Measurements from ENCODE around the gene CPD. TPM values are rescaled to one million over a fixed set of nuclear protein-coding genes. Genes with fewer than 3 reads are reported as not detected.

Gene CPD
- total RNA-seq, 1 donor from 2014 or later: 164 TPM

- no peak for DNase-seq (ENCODE audit: low read depth in 2 of 2)
These were observed 26.4 kb upstream of the CPD start for GRCh38 chr17:30352240-30352814.

- DNase-seq (ENCODE audit: low read depth in 2 of 2): no peak
These were observed 24.0 kb upstream of the CPD start for GRCh38 chr17:30354701-30355100.

GRCh38 chr17:30357476-30357875 lies 21.3 kb upstream of the CPD start:
- DNase-seq (ENCODE audit: low read depth in 2 of 2): no peak

GRCh38 chr17:30358055-30358760 lies 20.5 kb upstream of the CPD start:
- DNase-seq (ENCODE audit: low read depth in 2 of 2): no peak

- no peak for DNase-seq (ENCODE audit: low read depth in 2 of 2)
These were observed 18.5 kb upstream of the CPD start for GRCh38 chr17:30360086-30360808.

- no peak for DNase-seq (ENCODE audit: low read depth in 2 of 2)
These were observed 16.9 kb upstream of the CPD start for GRCh38 chr17:30361766-30362279.

GRCh38 chr17:30363715-30364202 lies 15.0 kb upstream of the CPD start:
- no peak for DNase-seq (ENCODE audit: low read depth in 2 of 2)

- no peak for DNase-seq (ENCODE audit: low read depth in 2 of 2)
These were observed 12.2 kb upstream of the CPD start for GRCh38 chr17:30366536-30366935.

- DNase-seq (ENCODE audit: low read depth in 2 of 2): no peak
These were observed 9.6 kb upstream of the CPD start for GRCh38 chr17:30368912-30369720.

GRCh38 chr17:30369995-30370394 lies 8.7 kb upstream of the CPD start:
- no peak for DNase-seq (ENCODE audit: low read depth in 2 of 2)

- DNase-seq (ENCODE audit: low read depth in 2 of 2): no peak
These were observed 6.0 kb upstream of the CPD start for GRCh38 chr17:30372755-30373154.

- no peak for DNase-seq (ENCODE audit: low read depth in 2 of 2)
These were observed 3.1 kb upstream of the CPD start for GRCh38 chr17:30375661-30376060.

- no peak for DNase-seq (ENCODE audit: low read depth in 2 of 2)
These were observed 1.9 kb upstream of the CPD start for GRCh38 chr17:30376621-30377452.

GRCh38 chr17:30377574-30378240 lies 1.0 kb upstream of the CPD start:
- no peak for DNase-seq (ENCODE audit: low read depth in 2 of 2)

- peak; percentile 32 to 40 for DNase-seq (ENCODE audit: low read depth in 2 of 2)
These were observed 394 bp upstream of the CPD start for GRCh38 chr17:30378241-30378824.

GRCh38 chr17:30379303-30379902 lies 676 bp downstream of the CPD start:
- DNase-seq (ENCODE audit: low read depth in 2 of 2): peak in 1 of 2 donors; percentile 17

- no peak for DNase-seq (ENCODE audit: low read depth in 2 of 2)
These were observed 1.2 kb downstream of the CPD start for GRCh38 chr17:30379903-30380381.

GRCh38 chr17:30380643-30381339 lies 2.1 kb downstream of the CPD start:
- no peak for DNase-seq (ENCODE audit: low read depth in 2 of 2)

- DNase-seq (ENCODE audit: low read depth in 2 of 2): no peak
These were observed 2.6 kb downstream of the CPD start for GRCh38 chr17:30381340-30381659.

Measured in lung microvascular endothelial cell (primary cell).